ENCODE measurements around the gene SPTBN4. TPM values are rescaled to one million over a fixed set of nuclear protein-coding genes. Genes with fewer than 3 reads are reported as not detected.

The SPTBN4 gene
- total and polyA plus RNA-seq, 2 donors (not counting 1 experiment from before 2014, with no cell fraction given) = 0.03 to 0.67 TPM

DNA sequence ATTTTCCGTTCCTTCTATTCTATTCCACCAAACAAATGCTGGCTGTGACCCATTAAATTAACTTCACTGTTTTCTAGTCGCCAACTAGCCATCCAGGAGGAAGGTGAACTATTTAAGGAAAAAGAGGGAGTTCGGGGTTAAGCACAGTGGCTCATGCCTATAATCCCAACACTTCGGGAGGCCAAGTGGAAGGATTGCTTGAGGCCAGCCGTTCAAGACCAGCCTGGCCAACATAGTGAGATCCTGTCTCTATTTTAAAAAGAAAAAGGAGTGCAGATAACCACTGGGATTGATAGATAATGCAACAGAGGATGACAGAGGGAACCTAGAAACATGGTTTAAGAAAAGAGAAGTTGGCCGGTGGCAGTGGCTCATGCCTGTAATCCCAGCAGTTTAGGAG is 44.7 kb downstream of the SPTBN4 start:
- Histone ChIP-seq H3K9ac (ENCODE audit: low read length) (no peak overlapping the region), H3K36me3 (replicated peaks in 1 of 2; ENCODE audit: control extremely low read depth in 1 of 2, control insufficient read depth in 1 of 2, extremely low read depth in 1 of 2, insufficient read depth in 2 of 2, low read length in 1 of 2) (no peaks in the 10 kb centered on the region), H4K20me1 (ENCODE audit: control insufficient read depth, insufficient read depth, low read length, poor library complexity, severe bottlenecking) (no peaks in the 10 kb centered on the region), H3K9me3 (ENCODE audit: control extremely low read depth in 1 of 3, control insufficient read depth in 2 of 3, insufficient read depth in 1 of 3, low read length in 2 of 3) (peaks cover 0 to 5% (median 0%) of the 10 kb centered on the region in 3 donors), H3K4me1 (ENCODE audit: control insufficient read depth in 2 of 2, insufficient read depth in 2 of 2, low read length in 2 of 2) (peaks cover 3 to 7% of the 10 kb centered on the region in 2 donors), H2AFZ (ENCODE audit: insufficient read depth, low read depth, low read length, poor library complexity, severe bottlenecking) (no peak overlapping the region), H3K79me2 (ENCODE audit: control insufficient read depth, insufficient read depth, low read length) (no peaks in the 10 kb centered on the region), H3K27me3 (replicated peaks in 1 of 4; ENCODE audit: control extremely low read depth in 1 of 4, control insufficient read depth in 3 of 4, insufficient read depth in 4 of 4, low read length in 3 of 4) (peaks cover 0 to 52% (median 16%) of the 10 kb centered on the region in 4 experiments), H3K4me3 (ENCODE audit: control extremely low read depth in 1 of 5, extremely low read depth in 1 of 5, insufficient read depth in 1 of 5, low read depth in 2 of 5, low read length in 4 of 5) (no peak overlapping the region), H3K27ac (ENCODE audit: low read length in 2 of 2) (no peak overlapping the region), H3K4me2 (replicated peaks; ENCODE audit: low read depth, low read length, poor library complexity, severe bottlenecking) (no peak overlapping the region)
- WGBS (ENCODE audit: insufficient coverage) = 64% methylated on average over 4 of the region's 6 CpGs
- ChIA-PET CTCF (interaction anchor here (0.6 kb wide), 1 partner anchor 124 kb away, joined by 4 read pairs; no protein-coding TSS in a partner anchor), POLR2A (no interaction called here)
- H3K9me3 Mint-ChIP-seq (ENCODE audit: insufficient read depth) = no peaks in the 10 kb centered on the region
- H3K27me3 Mint-ChIP-seq = peaks cover 49% of the 10 kb centered on the region
- H3K4me1 Mint-ChIP-seq = peaks cover 3% of the 10 kb centered on the region
- intact Hi-C loops (cut with micrococcal nuclease) = no loop called here
- ATAC-seq (ENCODE audit: low read depth) (no peak), DNase-seq (no peak)
- H3K4me3 Mint-ChIP-seq = no peak overlapping the region
- no peak overlapping the region for H3K27ac Mint-ChIP-seq
- no peak for TF ChIP-seq EZH2 (IDR thresholded peaks at IDR 0.05; ENCODE audit: borderline replicate concordance, insufficient read depth, low read depth, low read length, poor library complexity, severe bottlenecking)
- TF ChIP-seq, protein P1, sequence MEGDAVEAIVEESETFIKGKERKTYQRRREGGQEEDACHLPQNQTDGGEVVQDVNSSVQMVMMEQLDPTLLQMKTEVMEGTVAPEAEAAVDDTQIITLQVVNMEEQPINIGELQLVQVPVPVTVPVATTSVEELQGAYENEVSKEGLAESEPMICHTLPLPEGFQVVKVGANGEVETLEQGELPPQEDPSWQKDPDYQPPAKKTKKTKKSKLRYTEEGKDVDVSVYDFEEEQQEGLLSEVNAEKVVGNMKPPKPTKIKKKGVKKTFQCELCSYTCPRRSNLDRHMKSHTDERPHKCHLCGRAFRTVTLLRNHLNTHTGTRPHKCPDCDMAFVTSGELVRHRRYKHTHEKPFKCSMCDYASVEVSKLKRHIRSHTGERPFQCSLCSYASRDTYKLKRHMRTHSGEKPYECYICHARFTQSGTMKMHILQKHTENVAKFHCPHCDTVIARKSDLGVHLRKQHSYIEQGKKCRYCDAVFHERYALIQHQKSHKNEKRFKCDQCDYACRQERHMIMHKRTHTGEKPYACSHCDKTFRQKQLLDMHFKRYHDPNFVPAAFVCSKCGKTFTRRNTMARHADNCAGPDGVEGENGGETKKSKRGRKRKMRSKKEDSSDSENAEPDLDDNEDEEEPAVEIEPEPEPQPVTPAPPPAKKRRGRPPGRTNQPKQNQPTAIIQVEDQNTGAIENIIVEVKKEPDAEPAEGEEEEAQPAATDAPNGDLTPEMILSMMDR (IDR thresholded peaks at IDR 0.05) = no peak

GRCh38 chr19:40512110-40512472 is 45.3 kb downstream of the SPTBN4 start:
- intact Hi-C loops (cut with micrococcal nuclease) = no loop called here
- H3K36me3 ChIP-seq (replicated peaks in 1 of 2; ENCODE audit: control extremely low read depth in 1 of 2, control insufficient read depth in 1 of 2, extremely low read depth in 1 of 2, insufficient read depth in 2 of 2, low read length in 1 of 2) = no peaks in the 10 kb centered on the region
- Mint-ChIP-seq H3K27me3 (peaks cover 53% of the 10 kb centered on the region), H3K4me1 (peaks cover 3% of the 10 kb centered on the region), H3K27ac (no peak overlapping the region), H3K4me3 (no peak overlapping the region), H3K9me3 (ENCODE audit: insufficient read depth) (no peaks in the 10 kb centered on the region)
- no peak for ATAC-seq (ENCODE audit: low read depth)
- H3K4me2 ChIP-seq (replicated peaks; ENCODE audit: low read depth, low read length, poor library complexity, severe bottlenecking) = peak overlapping the region; percentile 35
- H3K4me3 ChIP-seq (ENCODE audit: control extremely low read depth in 1 of 5, extremely low read depth in 1 of 5, insufficient read depth in 1 of 5, low read depth in 2 of 5, low read length in 4 of 5) = no peak overlapping the region
- ChIA-PET POLR2A (interaction anchor here (0.5 kb wide), 1 partner anchor 236 kb away, joined by 10 read pairs; no protein-coding TSS in a partner anchor), CTCF (no interaction called here)
- H3K79me2 ChIP-seq (ENCODE audit: control insufficient read depth, insufficient read depth, low read length) = no peaks in the 10 kb centered on the region
- 17% methylated on average over 1 of the region's 1 CpG for WGBS (ENCODE audit: insufficient coverage)
- TF ChIP-seq, protein P1 (IDR thresholded peaks at IDR 0.05) = no peak
- TF ChIP-seq EZH2 (IDR thresholded peaks at IDR 0.05; ENCODE audit: borderline replicate concordance, insufficient read depth, low read depth, low read length, poor library complexity, severe bottlenecking) = no peak
- no peak for DNase-seq
- peaks cover 3 to 7% of the 10 kb centered on the region in 2 donors for H3K4me1 ChIP-seq (ENCODE audit: control insufficient read depth in 2 of 2, insufficient read depth in 2 of 2, low read length in 2 of 2)
- H4K20me1 ChIP-seq (ENCODE audit: control insufficient read depth, insufficient read depth, low read length, poor library complexity, severe bottlenecking) = no peaks in the 10 kb centered on the region
- no peak overlapping the region for H3K9ac ChIP-seq (ENCODE audit: low read length)
- no peak overlapping the region for H3K27ac ChIP-seq (ENCODE audit: low read length in 2 of 2)
- peaks cover 0 to 4% (median 0%) of the 10 kb centered on the region in 3 donors for H3K9me3 ChIP-seq (ENCODE audit: control extremely low read depth in 1 of 3, control insufficient read depth in 2 of 3, insufficient read depth in 1 of 3, low read length in 2 of 3)
- peaks cover 0 to 52% (median 16%) of the 10 kb centered on the region in 4 experiments for H3K27me3 ChIP-seq (replicated peaks in 1 of 4; ENCODE audit: control extremely low read depth in 1 of 4, control insufficient read depth in 3 of 4, insufficient read depth in 4 of 4, low read length in 3 of 4)
- peak overlapping the region; percentile 28 for H2AFZ ChIP-seq (ENCODE audit: insufficient read depth, low read depth, low read length, poor library complexity, severe bottlenecking)

All from B cell (primary cell).